BE2C (cell line): ENCODE results near the gene IL5RA.

Source experiments
- DNase-seq: peaks from one replicate; pipeline ENCODE4 v3.0.0-alpha.2; 2020
- H3K27me3 ChIP-seq: fragments of 250-450 bp; sonication (Bioruptor Pico); 2 replicates; pipeline ENCODE4 v1.5.1; 2020; ENCODE audit warnings: mild to moderate bottlenecking
- H3K36me3 ChIP-seq: fragments of 250-450 bp; sonication (Bioruptor Pico); 2 replicates; pipeline ENCODE4 v1.5.1; 2020; ENCODE audit warnings: mild to moderate bottlenecking
- H3K4me1 ChIP-seq: fragments of 250-450 bp; sonication (Bioruptor Pico); 2 replicates; pipeline ENCODE4 v1.5.1; 2020
- H3K4me3 ChIP-seq: 2 replicates; pipeline ENCODE4 v1.5.1; 2011; ENCODE audit warnings: low read depth, low read length
- H3K9me3 ChIP-seq: fragments of 250-450 bp; sonication (Bioruptor Pico); 2 replicates; pipeline ENCODE4 v1.5.1; 2020
- CTCF ChIP-seq: IDR thresholded peaks from 2 replicates; pipeline ENCODE4 v1.5.1; 2012; ENCODE audit warnings: mild to moderate bottlenecking, low read depth, low read length

Gene IL5RA

GRCh38 chr3:3126477-3127431 lies 16.6 kb upstream of the IL5RA start, which contains the start of gene TRNT1:
TSS of gene TRNT1 (plus strand) at chr3:3126940. CDS start at chr3:3129041, 2,101 bp downstream.
- peaks cover 13% of the 10 kb centered on the region for H3K36me3 ChIP-seq
- TF ChIP-seq CTCF: no peak
- peak; percentile 92 for DNase-seq
- H3K27me3 ChIP-seq: no peaks in the 10 kb centered on the region
- no peaks in the 10 kb centered on the region for H3K9me3 ChIP-seq
- H3K4me1 ChIP-seq: no peaks in the 10 kb centered on the region
- H3K4me3 ChIP-seq: peak within 1 kb of the TSS; percentile 67

DNA sequence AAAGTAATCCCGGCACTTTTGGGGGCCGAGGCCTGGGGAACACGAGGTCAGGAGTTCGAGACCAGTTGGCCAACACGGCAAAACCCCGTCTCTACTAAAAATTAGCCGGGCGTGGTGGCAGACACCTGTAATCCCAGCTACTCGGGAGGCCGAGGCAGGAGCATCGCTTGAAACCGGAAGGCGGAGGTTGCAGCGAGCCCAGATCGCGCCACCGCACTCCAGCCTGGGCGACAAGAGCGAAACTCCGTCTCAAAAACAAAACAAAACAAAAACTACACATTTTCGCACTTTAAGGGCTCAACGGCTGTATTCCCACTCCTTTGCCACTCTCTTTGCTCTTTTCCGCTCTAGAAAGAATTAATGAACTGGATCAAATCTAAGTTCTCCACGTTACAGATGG lies 15.8 kb upstream of the IL5RA start:
- no peak for TF ChIP-seq CTCF
- Histone ChIP-seq H3K4me3 (peak overlapping the region; percentile 67), H3K4me1 (no peaks in the 10 kb centered on the region), H3K9me3 (no peaks in the 10 kb centered on the region), H3K27me3 (no peaks in the 10 kb centered on the region), H3K36me3 (peaks cover 13% of the 10 kb centered on the region)
- no peak for DNase-seq

- TF ChIP-seq CTCF: no peak
- H3K27me3 ChIP-seq: no peaks in the 10 kb centered on the region
- H3K9me3 ChIP-seq: no peaks in the 10 kb centered on the region
- peak; percentile 7 for DNase-seq
- no peaks in the 10 kb centered on the region for H3K4me1 ChIP-seq
- H3K4me3 ChIP-seq: no peak overlapping the region
- no peaks in the 10 kb centered on the region for H3K36me3 ChIP-seq
Observed at GRCh38 chr3:3119393-3119851, 9.2 kb upstream of the IL5RA start.

- no peaks in the 10 kb centered on the region for H3K27me3 ChIP-seq
- no peak overlapping the region for H3K4me3 ChIP-seq
- TF ChIP-seq CTCF: no peak
- no peaks in the 10 kb centered on the region for H3K9me3 ChIP-seq
- H3K36me3 ChIP-seq: no peaks in the 10 kb centered on the region
- DNase-seq: no peak
- no peaks in the 10 kb centered on the region for H3K4me1 ChIP-seq
Observed at GRCh38 chr3:3117651-3118050, 7.5 kb upstream of the IL5RA start.

- DNase-seq: no peak
- no peak overlapping the region for H3K4me3 ChIP-seq
- no peaks in the 10 kb centered on the region for H3K36me3 ChIP-seq
- no peaks in the 10 kb centered on the region for H3K9me3 ChIP-seq
- no peaks in the 10 kb centered on the region for H3K4me1 ChIP-seq
- H3K27me3 ChIP-seq: no peaks in the 10 kb centered on the region
- TF ChIP-seq CTCF: no peak
Observed at GRCh38 chr3:3113042-3113709, 3.0 kb upstream of the IL5RA start.
